HCT116 (cell line): Measurements from ENCODE around the gene APOBEC3A. TPM values are rescaled to one million over a fixed set of nuclear protein-coding genes. Genes with fewer than 3 reads are reported as not detected.
"Not testable (repeated sequence)": the region's sequence is repeated elsewhere in the genome, so short reads cannot be mapped to it uniquely, and the experiment has no call there.

Experiments used
- ATAC-seq: fragments of 200-7000 bp; cut with Tn5 transposase; 2 replicates; pipeline ENCODE4 v1.9.1; 2020; ENCODE audit warnings: mild to moderate bottlenecking, moderate library complexity
- BruUV-seq: library from RNA; stranded (reverse); fragments of 400-500 nt; replicated peaks from 2 replicates; lab custom pipeline; 2021; lab: Mats Ljungman, UMichigan
- CTCF ChIA-PET: fragments of 300-600 bp; sonication (Branson Sonifier 250); formaldehyde crosslinking; loops from one replicate; lab custom pipeline; 2021; ENCODE audit warnings: antibody characterized with exemption; lab: Charles Lee
- POLR2A ChIA-PET: fragments of 300-600, 350-600 bp; sonication (Branson Sonifier 250); formaldehyde crosslinking; loops from one replicate; lab custom pipeline; 2021; ENCODE audit warnings: antibody characterized with exemption; lab: Charles Lee
- RAD21 ChIA-PET, 2 experiments: fragments of 300-600 bp; sonication (Branson Sonifier 250); formaldehyde crosslinking; loops; one replicate each; lab custom pipeline; 2023; ENCODE audit warnings: low total read pairs in 2 of 2; ENCODE audit not compliant: uncharacterized antibody in 2 of 2, unreplicated experiment in 2 of 2, low non-redundant PET in 1 of 2; lab: Charles Lee
- DNase-seq: peaks from one replicate; pipeline ENCODE4 v3.0.0-alpha.2; 2010; ENCODE audit warnings: low read depth, low spot score
- H2AFZ ChIP-seq: fragments of 200-600 bp; shearing (Covaris generic), sonication (generic); 2 replicates; pipeline ENCODE4 v1.6.1; 2017; ENCODE audit warnings: low read depth, mixed run types, mixed read lengths, antibody characterized with exemption, low read length; ENCODE audit not compliant: poor library complexity, severe bottlenecking
- H3K27ac ChIP-seq: 2 replicates; pipeline ENCODE4 v1.5.1; 2012; ENCODE audit warnings: low read depth, low read length
- H3K27me3 ChIP-seq: fragments of 200-600 bp; sonication (generic); 2 replicates; pipeline ENCODE4 v1.6.1; 2016; ENCODE audit warnings: mixed run types, low read length, mixed read lengths; ENCODE audit not compliant: insufficient read depth
- H3K36me3 ChIP-seq, 2 experiments: fragments of 200-500 bp in 1 of 2; fragments of 200-600 bp in 1 of 2; sonication (Bioruptor generic) in 1 of 2; sonication (generic) in 1 of 2; 2 replicates each; pipeline versions ENCODE4 v1.5.1 to v1.6.1; 2014 to 2016; ENCODE audit warnings: low read length in 2 of 2, inconsistent platforms in 1 of 2, mixed read lengths in 1 of 2, mixed run types in 1 of 2; ENCODE audit not compliant: insufficient read depth in 2 of 2, control insufficient read depth in 1 of 2
- H3K4me1 ChIP-seq, 2 experiments: fragments of 200-600 bp in 1 of 2; sonication (generic) in 1 of 2; 2 replicates each; pipeline versions ENCODE4 v1.5.1 to v1.6.1; 2012 to 2017; ENCODE audit warnings: low read length in 2 of 2, inconsistent platforms in 1 of 2, mild to moderate bottlenecking in 1 of 2, mixed read lengths in 1 of 2, mixed run types in 1 of 2, moderate library complexity in 1 of 2; ENCODE audit not compliant: insufficient read depth in 2 of 2, control insufficient read depth in 1 of 2
- H3K4me2 ChIP-seq: fragments of 200-600 bp; sonication (generic); 2 replicates; pipeline ENCODE4 v1.6.1; 2017; ENCODE audit warnings: mixed run types, low read length, mixed read lengths
- H3K4me3 ChIP-seq, 2 experiments: fragments of 200-600 bp in 1 of 2; sonication (generic) in 1 of 2; replicated peaks in 1 of 2; 2 replicates each; pipeline ENCODE4 v1.5.1; 2011 to 2016; ENCODE audit warnings: low read length in 2 of 2, control low read depth in 1 of 2, low read depth in 1 of 2, mild to moderate bottlenecking in 1 of 2, mixed read lengths in 1 of 2, mixed run types in 1 of 2
- H3K79me2 ChIP-seq: fragments of 200-600 bp; sonication (generic); 2 replicates; pipeline ENCODE4 v1.6.1; 2017; ENCODE audit warnings: mild to moderate bottlenecking, mixed run types, low read length, moderate library complexity, mixed read lengths; ENCODE audit not compliant: insufficient read depth
- H3K9ac ChIP-seq: fragments of 200-600 bp; sonication (generic); 2 replicates; pipeline ENCODE4 v1.6.1; 2016; ENCODE audit warnings: low read length, mixed read lengths
- H3K9me2 ChIP-seq: fragments of 200-600 bp; sonication (generic), shearing (Covaris generic); 2 replicates; pipeline ENCODE4 v1.6.1; 2017; ENCODE audit warnings: mixed run types, mild to moderate bottlenecking, moderate library complexity; ENCODE audit not compliant: insufficient read depth
- H3K9me3 ChIP-seq, 2 experiments: fragments of 200-500 bp in 1 of 2; fragments of 200-600 bp in 1 of 2; sonication (Bioruptor generic) in 1 of 2; sonication (generic) in 1 of 2; 2 replicates each; pipeline ENCODE4 v1.6.1; 2014 to 2017; ENCODE audit warnings: low read length in 2 of 2, mixed read lengths in 2 of 2, inconsistent platforms in 1 of 2, low read depth in 1 of 2, mild to moderate bottlenecking in 1 of 2, mixed run types in 1 of 2, moderate library complexity in 1 of 2; ENCODE audit not compliant: control insufficient read depth in 1 of 2, insufficient read depth in 1 of 2
- H4K20me1 ChIP-seq: fragments of 200-600 bp; sonication (generic), shearing (Covaris generic); 2 replicates; pipeline ENCODE4 v1.6.1; 2017; ENCODE audit warnings: mixed run types, mild to moderate bottlenecking, moderate library complexity; ENCODE audit not compliant: insufficient read depth
- intact Hi-C: fragments of 100-400 bp; cut with micrococcal nuclease; formaldehyde crosslinking; loops from 2 replicates; pipeline ENCODE4 v1.10.0; 2022
- total RNA-seq: library from RNA; stranded (reverse); gene quantifications from one replicate; pipeline ENCODE4 v1.2.1, GENCODE V29; 2021; ENCODE audit not compliant: unreplicated experiment

The APOBEC3A gene
- total RNA-seq, 1 experiment from 2014 or later, result not detected

DNA sequence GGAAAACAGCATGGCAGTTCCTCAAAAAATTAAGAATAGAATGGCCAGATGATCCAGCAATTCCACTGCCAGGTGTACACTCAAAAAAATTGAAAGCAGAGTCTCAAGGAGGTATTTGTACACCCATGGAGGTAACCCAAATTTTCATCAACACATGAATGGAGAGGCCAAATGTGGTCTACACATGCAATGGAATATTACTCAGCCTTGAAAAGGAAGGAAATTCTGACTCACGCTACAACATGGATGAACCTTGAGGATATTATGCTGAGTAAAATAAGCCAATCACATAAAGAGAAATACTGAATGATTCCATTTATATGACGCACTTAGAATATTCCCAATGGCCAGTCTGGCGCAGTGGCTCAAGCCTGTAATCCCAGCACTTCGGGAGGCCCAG is 19.9 kb downstream of the APOBEC3A start:
- H3K4me3 ChIP-seq, H3K9me3 ChIP-seq, DNase-seq, H3K9ac ChIP-seq, H3K27me3 ChIP-seq, RAD21 ChIA-PET, H3K79me2 ChIP-seq, H3K4me2 ChIP-seq, H3K36me3 ChIP-seq, intact Hi-C loops, CTCF ChIA-PET, POLR2A ChIA-PET, H3K9me2 ChIP-seq, BruUV-seq, H2AFZ ChIP-seq, H3K27ac ChIP-seq, H4K20me1 ChIP-seq, ATAC-seq: not testable (repeated sequence)
- peaks cover 11 to 19% of the 10 kb centered on the region in 2 experiments for H3K4me1 ChIP-seq

DNA sequence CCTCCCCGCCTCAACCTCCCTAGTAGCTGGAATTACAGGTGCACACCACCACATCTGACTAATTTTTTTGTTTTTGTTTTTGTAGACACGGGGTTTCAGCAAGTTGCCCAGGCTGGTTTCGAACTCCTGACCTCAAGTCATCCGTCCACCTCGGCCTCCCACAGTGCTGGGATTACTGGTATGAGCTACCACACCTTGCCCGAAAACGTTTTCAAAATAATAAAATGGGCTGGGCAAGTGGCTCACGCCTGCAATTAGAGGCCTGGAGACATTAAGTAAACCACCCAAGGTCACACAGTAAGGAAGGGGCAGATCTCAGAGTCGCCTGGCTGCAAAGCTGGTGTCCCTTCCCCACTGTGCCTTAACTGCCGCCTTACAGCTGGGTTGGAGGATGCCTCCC is 23.2 kb downstream of the APOBEC3A start:
- H3K9me3 ChIP-seq, intact Hi-C loops, H3K9ac ChIP-seq, ATAC-seq, H3K4me3 ChIP-seq, H4K20me1 ChIP-seq, H3K27me3 ChIP-seq, H3K36me3 ChIP-seq, H3K27ac ChIP-seq, H3K9me2 ChIP-seq, POLR2A ChIA-PET, BruUV-seq, DNase-seq, H3K79me2 ChIP-seq, RAD21 ChIA-PET: not testable (repeated sequence)
- peak overlapping the region; percentile 66 for H3K4me2 ChIP-seq
- CTCF ChIA-PET, result interaction anchor here (0.8 kb wide), 1 partner anchor 56 kb away, joined by 3 read pairs; no protein-coding TSS in a partner anchor
- peak overlapping the region; percentile 26 for H2AFZ ChIP-seq
- peaks cover 22 to 42% of the 10 kb centered on the region in 2 experiments for H3K4me1 ChIP-seq
